NCI-H2107 treated with DMSO at 0.1 percent for 48 hours (cell line): ENCODE data around the gene PIEZO1.

ENCODE experiments used
- DNase-seq: peaks from one replicate; lab custom pipeline; 2025; ENCODE audit not compliant: unreplicated experiment; lab: John Stamatoyannopoulos, UW

PIEZO1 gene

GRCh38 chr16:88706965-88707826 is 77.8 kb downstream of the PIEZO1 start:
- DNase-seq, result no peak

- peak; percentile 19 for DNase-seq
Measured at GRCh38 chr16:88706229-88706964, 78.6 kb downstream of the PIEZO1 start, which contains the start of the genes CTU2 and RNF166. Gene CTU2, plus strand, starts transcription at chr16:88706503. Its CDS starts 28 bp downstream, at chr16:88706531. Gene RNF166, minus strand, starts transcription at chr16:88706408. Its CDS starts 83 bp downstream, at chr16:88706325.

- DNase-seq, result no peak
Measured at GRCh38 chr16:88705801-88706228, 79.2 kb downstream of the PIEZO1 start.

- DNase-seq, result no peak
Measured at GRCh38 chr16:88705076-88705684, 79.8 kb downstream of the PIEZO1 start.

GRCh38 chr16:88703486-88704309 is 81.3 kb downstream of the PIEZO1 start:
- DNase-seq, result no peak

GRCh38 chr16:88702371-88703210 is 82.4 kb downstream of the PIEZO1 start:
- no peak for DNase-seq

- no peak for DNase-seq
Measured at GRCh38 chr16:88701581-88702370, 83.2 kb downstream of the PIEZO1 start.

GRCh38 chr16:88700636-88701482 is 84.2 kb downstream of the PIEZO1 start:
- no peak for DNase-seq

GRCh38 chr16:88700322-88700635 is 84.7 kb downstream of the PIEZO1 start:
- no peak for DNase-seq

- DNase-seq, result no peak
Measured at GRCh38 chr16:88699180-88699579, 85.8 kb downstream of the PIEZO1 start.

GRCh38 chr16:88698646-88699045 is 86.4 kb downstream of the PIEZO1 start:
- no peak for DNase-seq

- no peak for DNase-seq
Measured at GRCh38 chr16:88697831-88698615, 87.0 kb downstream of the PIEZO1 start.

- DNase-seq, result no peak
Measured at GRCh38 chr16:88697116-88697830, 87.7 kb downstream of the PIEZO1 start.

GRCh38 chr16:88696441-88696840 is 88.6 kb downstream of the PIEZO1 start:
- no peak for DNase-seq

GRCh38 chr16:88695753-88696152 is 89.3 kb downstream of the PIEZO1 start:
- no peak for DNase-seq

GRCh38 chr16:88695218-88695617 is 89.8 kb downstream of the PIEZO1 start:
- no peak for DNase-seq
